ENCODE measurements around the gene KASH5. TPM values are rescaled to one million over a fixed set of nuclear protein-coding genes. Genes with fewer than 3 reads are reported as not detected.

Gene KASH5
- total and polyA plus RNA-seq, 4 donors: not detected

- Histone ChIP-seq H3K9me3 (ENCODE audit: control insufficient read depth in 4 of 4, low read length in 3 of 4) (peaks cover 0 to 2% (median 0%) of the 10 kb centered on the region in 4 donors), H3K4me3 (ENCODE audit: low read depth in 1 of 3, low read length in 3 of 3) (no peak overlapping the region), H3K27me3 (ENCODE audit: control insufficient read depth in 4 of 4, insufficient read depth in 4 of 4, low read length in 3 of 4) (peaks cover 0 to 19% (median 19%) of the 10 kb centered on the region in 4 donors), H3K27ac (ENCODE audit: low read depth in 1 of 2, low read length in 2 of 2) (no peak overlapping the region), H3K4me1 (ENCODE audit: control insufficient read depth in 4 of 4, insufficient read depth in 4 of 4, low read length in 3 of 4) (peaks cover 0 to 2% (median 0%) of the 10 kb centered on the region in 4 donors), H3K36me3 (ENCODE audit: control insufficient read depth in 4 of 4, insufficient read depth in 3 of 4, low read depth in 1 of 4, low read length in 3 of 4) (no peaks in the 10 kb centered on the region), H3K9ac (ENCODE audit: low read depth in 1 of 2, low read length in 2 of 2) (no peak overlapping the region)
- WGBS: 53% methylated on average over 28 of the region's 28 CpGs
- DNase-seq (ENCODE audit: low spot score): no peak
- TF ChIP-seq RXRA (IDR thresholded peaks at IDR 0.05) (no peak), HNF4G (IDR thresholded peaks at IDR 0.05) (no peak), FOXA1 (IDR thresholded peaks at IDR 0.05) (no peak), ZBTB33 (IDR thresholded peaks at IDR 0.05) (no peak), TAF1 (conservative IDR thresholded peaks at IDR 0.05) (no peak), GABPA (IDR thresholded peaks at IDR 0.05 in 1 of 2, conservative IDR thresholded peaks at IDR 0.05 in 1 of 2) (no peak)
Measured at GRCh38 chr19:49430678-49431329, 42.8 kb downstream of the KASH5 start.

- Histone ChIP-seq H3K4me3 (ENCODE audit: low read depth in 1 of 3, low read length in 3 of 3) (no peak overlapping the region), H3K36me3 (ENCODE audit: control insufficient read depth in 4 of 4, insufficient read depth in 3 of 4, low read depth in 1 of 4, low read length in 3 of 4) (no peaks in the 10 kb centered on the region), H3K27me3 (ENCODE audit: control insufficient read depth in 4 of 4, insufficient read depth in 4 of 4, low read length in 3 of 4) (peaks cover 0 to 19% (median 16%) of the 10 kb centered on the region in 4 donors), H3K9ac (ENCODE audit: low read depth in 1 of 2, low read length in 2 of 2) (no peak overlapping the region), H3K4me1 (ENCODE audit: control insufficient read depth in 4 of 4, insufficient read depth in 4 of 4, low read length in 3 of 4) (peaks cover 0 to 2% (median 0%) of the 10 kb centered on the region in 4 donors), H3K27ac (ENCODE audit: low read depth in 1 of 2, low read length in 2 of 2) (no peak overlapping the region), H3K9me3 (ENCODE audit: control insufficient read depth in 4 of 4, low read length in 3 of 4) (peaks cover 0 to 2% (median 0%) of the 10 kb centered on the region in 4 donors)
- DNase-seq (ENCODE audit: low spot score): no peak
- 41% methylated on average over 29 of the region's 29 CpGs for whole genome bisulfite sequencing
- no peak for TF ChIP-seq NR2F2 (IDR thresholded peaks at IDR 0.05)
- TF ChIP-seq ZBTB33 (IDR thresholded peaks at IDR 0.05): no peak
- TF ChIP-seq RXRA (IDR thresholded peaks at IDR 0.05): no peak
- TF ChIP-seq FOXA1 (IDR thresholded peaks at IDR 0.05): no peak
- TF ChIP-seq ATF3 (IDR thresholded peaks at IDR 0.05): no peak
- TF ChIP-seq YY1 (IDR thresholded peaks at IDR 0.05): no peak
Measured at GRCh38 chr19:49431330-49431749, 43.3 kb downstream of the KASH5 start.

GRCh38 chr19:49432141-49433073 is 44.4 kb downstream of the KASH5 start:
- no peak for DNase-seq (ENCODE audit: low spot score)
- H3K9me3 ChIP-seq (ENCODE audit: control insufficient read depth in 4 of 4, low read length in 3 of 4): peaks cover 0 to 2% (median 0%) of the 10 kb centered on the region in 4 donors
- H3K27ac ChIP-seq (ENCODE audit: low read depth in 1 of 2, low read length in 2 of 2): no peak overlapping the region
- no peak overlapping the region for H3K4me3 ChIP-seq (ENCODE audit: low read depth in 1 of 3, low read length in 3 of 3)
- H3K4me1 ChIP-seq (ENCODE audit: control insufficient read depth in 4 of 4, insufficient read depth in 4 of 4, low read length in 3 of 4): peaks cover 0 to 2% (median 0%) of the 10 kb centered on the region in 4 donors
- H3K9ac ChIP-seq (ENCODE audit: low read depth in 1 of 2, low read length in 2 of 2): no peak overlapping the region
- peaks cover 0 to 11% (median 9%) of the 10 kb centered on the region in 4 donors for H3K27me3 ChIP-seq (ENCODE audit: control insufficient read depth in 4 of 4, insufficient read depth in 4 of 4, low read length in 3 of 4)
- TF ChIP-seq ZBTB33 (IDR thresholded peaks at IDR 0.05): no peak
- WGBS: 10% methylated on average over 63 of the region's 63 CpGs
- no peaks in the 10 kb centered on the region for H3K36me3 ChIP-seq (ENCODE audit: control insufficient read depth in 4 of 4, insufficient read depth in 3 of 4, low read depth in 1 of 4, low read length in 3 of 4)
